ENCODE results near the gene PRR23E. TPM values are rescaled to one million over a fixed set of nuclear protein-coding genes. Genes with fewer than 3 reads are reported as not detected.

PRR23E gene
- total RNA-seq, 1 experiment from 2014 or later, result not detected

GRCh38 chr3:127172211-127172610, 20.7 kb upstream of the PRR23E start:
- Histone ChIP-seq H3K79me2 (ENCODE audit: low read length) (no peaks in the 10 kb centered on the region), H3K4me2 (ENCODE audit: low read length) (no peak overlapping the region), H4K20me1 (ENCODE audit: low read length) (no peaks in the 10 kb centered on the region), H3K9me3 (ENCODE audit: low read length) (no peaks in the 10 kb centered on the region), H3K27ac (ENCODE audit: low read length) (no peak overlapping the region), H3K4me1 (ENCODE audit: insufficient read depth, low read length) (peaks cover 4% of the 10 kb centered on the region; the same call in 1 of the 2 replicates), H3K9ac (ENCODE audit: low read length) (no peak overlapping the region), H3K9me2 (replicated peaks; ENCODE audit: low read length) (no peaks in the 10 kb centered on the region), H3K36me3 (ENCODE audit: low read depth, low read length) (no peaks in the 10 kb centered on the region), H3K27me3 (ENCODE audit: low read length) (peaks cover 30% of the 10 kb centered on the region), H3F3A (ENCODE audit: low read length, unreplicated experiment) (no peaks in the 10 kb centered on the region), H2AFZ (ENCODE audit: low read length) (no peak overlapping the region), H3K4me3 (ENCODE audit: low read length) (no peak overlapping the region)
- TF ChIP-seq EZH2 (IDR thresholded peaks at IDR 0.05; ENCODE audit: low read length, unreplicated experiment), result no peak
- no peak for TF ChIP-seq EZH2phosphoT487 (IDR thresholded peaks at IDR 0.05; ENCODE audit: borderline replicate concordance, low read length)
- no peak for TF ChIP-seq CTCF (conservative IDR thresholded peaks at IDR 0.05; ENCODE audit: low read depth, low read length)
- ChIA-PET CTCF (no interaction called here), POLR2A (ENCODE audit: unreplicated experiment) (no interaction called here)
- intact Hi-C loops (cut with micrococcal nuclease), result loop anchor here (10.0 kb wide), 1 partner anchor 417 kb away; no protein-coding TSS in a partner anchor
- BruUV-seq (replicated peaks), result no TSS peak
- DNase-seq (no peak), ATAC-seq (no peak)

GRCh38 chr3:127172781-127173515, 20.0 kb upstream of the PRR23E start:
- Histone ChIP-seq H3K4me2 (ENCODE audit: low read length) (peak overlapping the region; percentile 24; the same call in 1 of the 2 replicates), H3F3A (ENCODE audit: low read length, unreplicated experiment) (no peaks in the 10 kb centered on the region), H3K4me1 (ENCODE audit: insufficient read depth, low read length) (peaks cover 4% of the 10 kb centered on the region; the same call in 1 of the 2 replicates), H3K9ac (ENCODE audit: low read length) (no peak overlapping the region), H3K27ac (ENCODE audit: low read length) (no peak overlapping the region), H3K79me2 (ENCODE audit: low read length) (no peaks in the 10 kb centered on the region), H3K36me3 (ENCODE audit: low read depth, low read length) (no peaks in the 10 kb centered on the region), H3K4me3 (ENCODE audit: low read length) (no peak overlapping the region), H3K27me3 (ENCODE audit: low read length) (peaks cover 23% of the 10 kb centered on the region), H2AFZ (ENCODE audit: low read length) (no peak overlapping the region), H3K9me2 (replicated peaks; ENCODE audit: low read length) (no peaks in the 10 kb centered on the region), H4K20me1 (ENCODE audit: low read length) (no peaks in the 10 kb centered on the region), H3K9me3 (ENCODE audit: low read length) (no peaks in the 10 kb centered on the region)
- ChIA-PET POLR2A (ENCODE audit: unreplicated experiment) (no interaction called here), CTCF (no interaction called here)
- no TSS peak for BruUV-seq (replicated peaks)
- intact Hi-C loops (cut with micrococcal nuclease), result loop anchor here (10.0 kb wide), 1 partner anchor 418 kb away; no protein-coding TSS in a partner anchor
- ATAC-seq (peak; percentile 37), DNase-seq (peak; percentile 38)
- no peak for TF ChIP-seq CTCF (conservative IDR thresholded peaks at IDR 0.05; ENCODE audit: low read depth, low read length)
- no peak for TF ChIP-seq EZH2phosphoT487 (IDR thresholded peaks at IDR 0.05; ENCODE audit: borderline replicate concordance, low read length)
- no peak for TF ChIP-seq EZH2 (IDR thresholded peaks at IDR 0.05; ENCODE audit: low read length, unreplicated experiment)

Measured in PC-3 (cell line).